HepG2 (cell line): ENCODE measurements around the gene TMEM260. TPM values are rescaled to one million over a fixed set of nuclear protein-coding genes. Genes with fewer than 3 reads are reported as not detected.
A peak's percentile ranks its signal among the peaks of the same experiment; 100 is the strongest.

Experiments
- ELF3 ChIP-seq: IDR thresholded peaks from 2 replicates; pipeline ENCODE4 v1.6.1; 2016; ENCODE audit warnings: missing genetic modification reagents, missing compliant biosample characterization
- GTF2F1 ChIP-seq: fragments of 150-350 bp; IDR thresholded peaks from 2 replicates; pipeline ENCODE4 v1.6.1; 2014; ENCODE audit warnings: low read length
- POLR2G ChIP-seq: fragments of 200-400 bp; formaldehyde crosslinking; IDR thresholded peaks from 2 replicates; pipeline ENCODE4 v1.6.1; 2018; ENCODE audit warnings: mild to moderate bottlenecking, low read depth, low read length, moderate library complexity
- SMAD9 ChIP-seq: sonication (generic); formaldehyde crosslinking; IDR thresholded peaks from 2 replicates; pipeline ENCODE4 v1.5.1; 2020; ENCODE audit warnings: mild to moderate bottlenecking, missing genetic modification reagents
- TBL1XR1 ChIP-seq: fragments of 150-350 bp; IDR thresholded peaks from 2 replicates; pipeline ENCODE4 v1.6.1; 2014; ENCODE audit warnings: borderline replicate concordance, low read length; ENCODE audit not compliant: partially characterized antibody
- ZNF230 ChIP-seq: sonication (generic); formaldehyde crosslinking; IDR thresholded peaks from 2 replicates; pipeline ENCODE4 v1.4.0; 2020; ENCODE audit warnings: mild to moderate bottlenecking, missing genetic modification reagents
- ZNF615 ChIP-seq: sonication (generic); formaldehyde crosslinking; IDR thresholded peaks from 2 replicates; pipeline ENCODE4 v1.5.0; 2020; ENCODE audit warnings: mild to moderate bottlenecking, missing genetic modification reagents, borderline replicate concordance
- ZSCAN21 ChIP-seq: sonication (generic); formaldehyde crosslinking; IDR thresholded peaks from 2 replicates; pipeline ENCODE4 v1.8.0; 2022; ENCODE audit warnings: mild to moderate bottlenecking, missing genetic modification reagents, moderate library complexity, borderline replicate concordance
- polyA plus RNA-seq, 8 experiments: library from polyadenylated mRNA; depleted of rRNA in 3 of 8; stranded (reverse) in 7 of 8; unstranded in 1 of 8; fragments of >200 nt; fragmentation: Illumina TruSeq in 4 of 8; extraction: Trizol in 4 of 8; gene quantifications; 2 replicates each; pipeline versions ENCODE4 v1.2.1 to v1.2.3, GENCODE V29; 2011 to 2016; ENCODE audit warnings: low read depth in 4 of 8, missing spikeins in 1 of 8, mixed read lengths in 1 of 8; ENCODE audit not compliant: insufficient read depth in 1 of 8
- total RNA-seq, 5 experiments: library from RNA; depleted of rRNA; stranded (reverse); fragments of >200 nt; fragmentation: Illumina TruSeq; extraction: Trizol; gene quantifications; 2 replicates each; pipeline ENCODE4 v1.2.3, GENCODE V29; 2016; ENCODE audit warnings: low read depth in 1 of 5
- TF ChIP-seq, protein P1 (sequence below): sonication (generic); formaldehyde crosslinking; IDR thresholded peaks from 2 replicates; pipeline ENCODE4 v1.5.1; 2020; ENCODE audit warnings: mild to moderate bottlenecking, missing genetic modification reagents, moderate library complexity
- TF ChIP-seq, protein P2 (sequence below): sonication (generic); formaldehyde crosslinking; IDR thresholded peaks from 2 replicates; pipeline ENCODE4 v1.5.0; 2020; ENCODE audit warnings: missing genetic modification reagents
- TF ChIP-seq, protein P3 (sequence below): sonication (generic); formaldehyde crosslinking; IDR thresholded peaks from 2 replicates; pipeline ENCODE4 v1.8.0; 2022; ENCODE audit warnings: low read depth, missing genetic modification reagents
- TF ChIP-seq, protein P4 (sequence below): sonication (generic); formaldehyde crosslinking; IDR thresholded peaks from 2 replicates; pipeline ENCODE4 v1.4.0; 2020; ENCODE audit warnings: low read depth, mild to moderate bottlenecking, missing genetic modification reagents
- TF ChIP-seq, protein P5 (sequence below): sonication (generic); formaldehyde crosslinking; IDR thresholded peaks from 2 replicates; pipeline ENCODE4 v1.5.0; 2020; ENCODE audit warnings: missing genetic modification reagents
- TF ChIP-seq, protein P6 (sequence below): sonication (generic); formaldehyde crosslinking; IDR thresholded peaks from 2 replicates; pipeline ENCODE4 v1.9.0; 2021; ENCODE audit warnings: missing genetic modification reagents, mild to moderate bottlenecking, borderline replicate concordance
- TF ChIP-seq, protein P7 (sequence below): sonication (generic); formaldehyde crosslinking; IDR thresholded peaks from 2 replicates; pipeline ENCODE4 v1.5.1; 2020; ENCODE audit warnings: mild to moderate bottlenecking, moderate library complexity, missing genetic modification reagents

TMEM260 gene
- total and polyA plus RNA-seq, 2 of the 13 experiments (the other 11 are each of a cell fraction or from before 2014, with no cell fraction given), result 7.7 to 9.3 TPM

DNA sequence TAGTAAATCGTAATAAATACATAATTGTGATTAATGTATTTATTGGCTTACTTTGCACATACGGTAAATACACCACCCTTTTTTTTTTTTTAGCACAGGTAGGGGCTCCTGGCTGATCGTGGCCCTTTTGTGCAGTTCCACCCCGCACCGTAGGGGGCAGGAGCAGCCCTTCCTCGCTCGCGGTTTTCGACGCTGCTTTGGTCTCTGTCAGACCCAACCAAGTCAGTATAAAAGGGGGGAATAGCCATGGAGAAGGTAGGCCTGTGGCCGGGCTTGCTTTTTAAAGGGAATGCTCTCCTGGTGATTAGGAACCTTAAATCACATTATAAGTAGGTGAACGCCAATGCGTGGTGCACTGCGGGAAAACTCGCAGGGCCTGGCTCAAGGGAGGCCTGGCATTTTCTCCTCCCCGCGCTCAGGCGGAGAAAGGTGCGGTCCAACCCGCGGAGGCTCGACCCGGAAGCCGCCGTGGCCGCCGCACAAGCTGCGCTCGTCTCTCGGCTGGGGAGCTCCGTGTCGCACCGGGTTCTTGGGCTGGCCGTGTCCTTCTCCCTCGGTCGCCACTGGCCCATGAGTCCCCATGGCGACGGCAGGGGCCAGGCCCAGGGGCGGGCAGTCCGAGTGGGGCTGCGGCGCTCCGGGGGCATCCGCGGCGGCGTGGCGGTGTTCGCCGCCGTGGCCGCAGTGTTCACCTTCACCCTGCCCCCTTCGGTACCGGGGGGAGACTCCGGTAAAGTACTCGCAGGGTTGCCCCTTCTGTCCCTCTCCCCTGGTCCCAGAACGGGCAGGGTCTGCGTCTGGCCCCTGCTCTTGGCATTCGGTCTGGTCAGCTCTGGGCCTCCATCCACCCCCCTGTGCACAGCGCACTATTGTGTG is at the start of gene TMEM260 (continued):
- TF ChIP-seq, protein P1, sequence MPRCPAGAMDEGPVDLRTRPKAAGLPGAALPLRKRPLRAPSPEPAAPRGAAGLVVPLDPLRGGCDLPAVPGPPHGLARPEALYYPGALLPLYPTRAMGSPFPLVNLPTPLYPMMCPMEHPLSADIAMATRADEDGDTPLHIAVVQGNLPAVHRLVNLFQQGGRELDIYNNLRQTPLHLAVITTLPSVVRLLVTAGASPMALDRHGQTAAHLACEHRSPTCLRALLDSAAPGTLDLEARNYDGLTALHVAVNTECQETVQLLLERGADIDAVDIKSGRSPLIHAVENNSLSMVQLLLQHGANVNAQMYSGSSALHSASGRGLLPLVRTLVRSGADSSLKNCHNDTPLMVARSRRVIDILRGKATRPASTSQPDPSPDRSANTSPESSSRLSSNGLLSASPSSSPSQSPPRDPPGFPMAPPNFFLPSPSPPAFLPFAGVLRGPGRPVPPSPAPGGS, result peak; percentile 54; the same call in 1 of the 2 replicates
- TF ChIP-seq ZSCAN21 (CRISPR knock-in tag) (peak; percentile 77), ZNF615 (CRISPR knock-in tag) (no peak), POLR2G (peak; percentile 95), ZNF230 (CRISPR knock-in tag) (peak; percentile 87; the same call in 1 of the 2 replicates), GTF2F1 (0 out of 2 replicates have a peak, but pooled peaks have one; percentile 59), ELF3 (peak; percentile 70; the same call in 1 of the 2 replicates), TBL1XR1 (peak; percentile 8), SMAD9 (CRISPR knock-in tag) (no peak)
- TF ChIP-seq, protein P2, sequence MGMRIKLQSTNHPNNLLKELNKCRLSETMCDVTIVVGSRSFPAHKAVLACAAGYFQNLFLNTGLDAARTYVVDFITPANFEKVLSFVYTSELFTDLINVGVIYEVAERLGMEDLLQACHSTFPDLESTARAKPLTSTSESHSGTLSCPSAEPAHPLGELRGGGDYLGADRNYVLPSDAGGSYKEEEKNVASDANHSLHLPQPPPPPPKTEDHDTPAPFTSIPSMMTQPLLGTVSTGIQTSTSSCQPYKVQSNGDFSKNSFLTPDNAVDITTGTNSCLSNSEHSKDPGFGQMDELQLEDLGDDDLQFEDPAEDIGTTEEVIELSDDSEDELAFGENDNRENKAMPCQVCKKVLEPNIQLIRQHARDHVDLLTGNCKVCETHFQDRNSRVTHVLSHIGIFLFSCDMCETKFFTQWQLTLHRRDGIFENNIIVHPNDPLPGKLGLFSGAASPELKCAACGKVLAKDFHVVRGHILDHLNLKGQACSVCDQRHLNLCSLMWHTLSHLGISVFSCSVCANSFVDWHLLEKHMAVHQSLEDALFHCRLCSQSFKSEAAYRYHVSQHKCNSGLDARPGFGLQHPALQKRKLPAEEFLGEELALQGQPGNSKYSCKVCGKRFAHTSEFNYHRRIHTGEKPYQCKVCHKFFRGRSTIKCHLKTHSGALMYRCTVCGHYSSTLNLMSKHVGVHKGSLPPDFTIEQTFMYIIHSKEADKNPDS (CRISPR knock-in tag), result no peak
- TF ChIP-seq, protein P3, sequence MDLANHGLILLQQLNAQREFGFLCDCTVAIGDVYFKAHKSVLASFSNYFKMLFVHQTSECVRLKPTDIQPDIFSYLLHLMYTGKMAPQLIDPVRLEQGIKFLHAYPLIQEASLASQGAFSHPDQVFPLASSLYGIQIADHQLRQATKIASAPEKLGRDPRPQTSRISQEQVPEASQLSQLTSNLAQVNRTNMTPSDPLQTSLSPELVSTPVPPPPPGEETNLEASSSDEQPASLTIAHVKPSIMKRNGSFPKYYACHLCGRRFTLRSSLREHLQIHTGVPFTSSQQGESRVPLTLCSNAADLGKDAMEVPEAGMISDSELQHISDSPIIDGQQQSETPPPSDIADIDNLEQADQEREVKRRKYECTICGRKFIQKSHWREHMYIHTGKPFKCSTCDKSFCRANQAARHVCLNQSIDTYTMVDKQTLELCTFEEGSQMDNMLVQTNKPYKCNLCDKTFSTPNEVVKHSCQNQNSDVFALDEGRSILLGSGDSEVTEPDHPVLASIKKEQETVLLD (CRISPR knock-in tag), result 0 out of 2 replicates have a peak, but pooled peaks have one; percentile 24
- TF ChIP-seq, protein P4, sequence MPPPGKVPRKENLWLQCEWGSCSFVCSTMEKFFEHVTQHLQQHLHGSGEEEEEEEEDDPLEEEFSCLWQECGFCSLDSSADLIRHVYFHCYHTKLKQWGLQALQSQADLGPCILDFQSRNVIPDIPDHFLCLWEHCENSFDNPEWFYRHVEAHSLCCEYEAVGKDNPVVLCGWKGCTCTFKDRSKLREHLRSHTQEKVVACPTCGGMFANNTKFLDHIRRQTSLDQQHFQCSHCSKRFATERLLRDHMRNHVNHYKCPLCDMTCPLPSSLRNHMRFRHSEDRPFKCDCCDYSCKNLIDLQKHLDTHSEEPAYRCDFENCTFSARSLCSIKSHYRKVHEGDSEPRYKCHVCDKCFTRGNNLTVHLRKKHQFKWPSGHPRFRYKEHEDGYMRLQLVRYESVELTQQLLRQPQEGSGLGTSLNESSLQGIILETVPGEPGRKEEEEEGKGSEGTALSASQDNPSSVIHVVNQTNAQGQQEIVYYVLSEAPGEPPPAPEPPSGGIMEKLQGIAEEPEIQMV, result 0 out of 2 replicates have a peak, but pooled peaks have one; percentile 9
- TF ChIP-seq, protein P5, sequence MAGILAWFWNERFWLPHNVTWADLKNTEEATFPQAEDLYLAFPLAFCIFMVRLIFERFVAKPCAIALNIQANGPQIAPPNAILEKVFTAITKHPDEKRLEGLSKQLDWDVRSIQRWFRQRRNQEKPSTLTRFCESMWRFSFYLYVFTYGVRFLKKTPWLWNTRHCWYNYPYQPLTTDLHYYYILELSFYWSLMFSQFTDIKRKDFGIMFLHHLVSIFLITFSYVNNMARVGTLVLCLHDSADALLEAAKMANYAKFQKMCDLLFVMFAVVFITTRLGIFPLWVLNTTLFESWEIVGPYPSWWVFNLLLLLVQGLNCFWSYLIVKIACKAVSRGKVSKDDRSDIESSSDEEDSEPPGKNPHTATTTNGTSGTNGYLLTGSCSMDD (CRISPR knock-in tag), result 0 out of 2 replicates have a peak, but pooled peaks have one; percentile 49
- TF ChIP-seq, protein P6, sequence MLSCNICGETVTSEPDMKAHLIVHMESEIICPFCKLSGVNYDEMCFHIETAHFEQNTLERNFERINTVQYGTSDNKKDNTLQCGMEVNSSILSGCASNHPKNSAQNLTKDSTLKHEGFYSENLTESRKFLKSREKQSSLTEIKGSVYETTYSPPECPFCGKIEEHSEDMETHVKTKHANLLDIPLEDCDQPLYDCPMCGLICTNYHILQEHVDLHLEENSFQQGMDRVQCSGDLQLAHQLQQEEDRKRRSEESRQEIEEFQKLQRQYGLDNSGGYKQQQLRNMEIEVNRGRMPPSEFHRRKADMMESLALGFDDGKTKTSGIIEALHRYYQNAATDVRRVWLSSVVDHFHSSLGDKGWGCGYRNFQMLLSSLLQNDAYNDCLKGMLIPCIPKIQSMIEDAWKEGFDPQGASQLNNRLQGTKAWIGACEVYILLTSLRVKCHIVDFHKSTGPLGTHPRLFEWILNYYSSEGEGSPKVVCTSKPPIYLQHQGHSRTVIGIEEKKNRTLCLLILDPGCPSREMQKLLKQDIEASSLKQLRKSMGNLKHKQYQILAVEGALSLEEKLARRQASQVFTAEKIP (CRISPR knock-in tag), result no peak
- TF ChIP-seq, protein P7, sequence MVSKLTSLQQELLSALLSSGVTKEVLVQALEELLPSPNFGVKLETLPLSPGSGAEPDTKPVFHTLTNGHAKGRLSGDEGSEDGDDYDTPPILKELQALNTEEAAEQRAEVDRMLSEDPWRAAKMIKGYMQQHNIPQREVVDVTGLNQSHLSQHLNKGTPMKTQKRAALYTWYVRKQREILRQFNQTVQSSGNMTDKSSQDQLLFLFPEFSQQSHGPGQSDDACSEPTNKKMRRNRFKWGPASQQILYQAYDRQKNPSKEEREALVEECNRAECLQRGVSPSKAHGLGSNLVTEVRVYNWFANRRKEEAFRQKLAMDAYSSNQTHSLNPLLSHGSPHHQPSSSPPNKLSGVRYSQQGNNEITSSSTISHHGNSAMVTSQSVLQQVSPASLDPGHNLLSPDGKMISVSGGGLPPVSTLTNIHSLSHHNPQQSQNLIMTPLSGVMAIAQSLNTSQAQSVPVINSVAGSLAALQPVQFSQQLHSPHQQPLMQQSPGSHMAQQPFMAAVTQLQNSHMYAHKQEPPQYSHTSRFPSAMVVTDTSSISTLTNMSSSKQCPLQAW (CRISPR knock-in tag), result peak; percentile 37; the same call in 1 of the 2 replicates
